NB4 (cell line): ENCODE measurements around the gene COL8A1.

Experiments used
- DNase-seq: peaks from one replicate; pipeline ENCODE4 v3.0.0; 2010; ENCODE audit warnings: low read depth
- H3K4me3 ChIP-seq: one replicate; pipeline ENCODE4 v1.5.1; 2011; ENCODE audit warnings: mild to moderate bottlenecking, low read depth, low read length, moderate library complexity
- CTCF ChIP-seq: IDR thresholded peaks from one replicate; pipeline ENCODE4 v1.5.1; 2012; ENCODE audit warnings: low read depth, low read length
- MAX ChIP-seq: IDR thresholded peaks from 2 replicates; pipeline ENCODE4 v1.6.1; 2011; ENCODE audit warnings: low read depth, low read length
- MYC ChIP-seq: IDR thresholded peaks from 2 replicates; pipeline ENCODE4 v1.6.1; 2011; ENCODE audit warnings: low read depth, low read length
- POLR2A ChIP-seq: IDR thresholded peaks from 2 replicates; pipeline ENCODE4 v1.6.1; 2011; ENCODE audit warnings: mild to moderate bottlenecking; ENCODE audit not compliant: insufficient read length; ENCODE audit errors: extremely low read depth

COL8A1 gene

GRCh38 chr3:99767291-99767690 lies 128.9 kb downstream of the COL8A1 start:
- no peak for TF ChIP-seq MYC
- TF ChIP-seq MAX: no peak
- TF ChIP-seq CTCF: no peak
- no peak for TF ChIP-seq POLR2A
- no peak for DNase-seq
- no peak overlapping the region for H3K4me3 ChIP-seq

GRCh38 chr3:99768126-99768525 lies 129.7 kb downstream of the COL8A1 start:
- TF ChIP-seq POLR2A (no peak), MAX (no peak), CTCF (no peak), MYC (no peak)
- no peak for DNase-seq
- H3K4me3 ChIP-seq: no peak overlapping the region

- no peak for DNase-seq
- no peak overlapping the region for H3K4me3 ChIP-seq
- TF ChIP-seq POLR2A (no peak), CTCF (no peak), MYC (no peak), MAX (no peak)
Observed at GRCh38 chr3:99768808-99769501, 130.6 kb downstream of the COL8A1 start.

- H3K4me3 ChIP-seq: no peak overlapping the region
- TF ChIP-seq MAX (no peak), MYC (no peak), CTCF (no peak)
Observed at GRCh38 chr3:99772171-99772570, 133.8 kb downstream of the COL8A1 start.

GRCh38 chr3:99772671-99773070 lies 134.3 kb downstream of the COL8A1 start:
- no peak for DNase-seq
- TF ChIP-seq POLR2A (no peak), CTCF (no peak), MYC (no peak), MAX (no peak)
- H3K4me3 ChIP-seq: no peak overlapping the region

More at GRCh38 chr3:99772171-99772570, 133.8 kb downstream of the COL8A1 start:
- DNase-seq: no peak

GRCh38 chr3:99774467-99774866 lies 136.1 kb downstream of the COL8A1 start:
- H3K4me3 ChIP-seq: no peak overlapping the region
- no peak for TF ChIP-seq MAX
- no peak for TF ChIP-seq CTCF
- no peak for TF ChIP-seq MYC
- TF ChIP-seq POLR2A: no peak
- DNase-seq: no peak
